Chondrocyte (in vitro differentiated cells): ENCODE measurements around the gene MGAT4A. TPM values are rescaled to one million over a fixed set of nuclear protein-coding genes. Genes with fewer than 3 reads are reported as not detected.

Experiments used
- DNase-seq: peaks from one replicate; pipeline ENCODE4 v3.0.0; 2021; ENCODE audit warnings: mixed read lengths, low spot score
- H3K27ac Mint-ChIP-seq: one replicate; pipeline ENCODE4 v1.8.0; 2021; ENCODE audit warnings: mild to moderate bottlenecking, moderate library complexity, mixed read lengths; ENCODE audit not compliant: unreplicated experiment
- H3K27me3 Mint-ChIP-seq: 2 replicates; pipeline ENCODE4 v1.8.0; 2021; ENCODE audit warnings: low read depth, mixed read lengths
- H3K36me3 Mint-ChIP-seq: 2 replicates; pipeline ENCODE4 v1.8.0; 2021; ENCODE audit warnings: low read depth, mixed read lengths
- H3K4me1 Mint-ChIP-seq: 2 replicates; pipeline ENCODE4 v1.8.0; 2021; ENCODE audit warnings: low read depth, mild to moderate bottlenecking, mixed read lengths
- H3K4me3 Mint-ChIP-seq: one replicate; pipeline ENCODE4 v1.8.0; 2021; ENCODE audit warnings: mild to moderate bottlenecking, moderate library complexity, mixed read lengths; ENCODE audit not compliant: unreplicated experiment
- H3K9me3 Mint-ChIP-seq: 2 replicates; pipeline ENCODE4 v1.8.0; 2021; ENCODE audit warnings: low read depth, mixed read lengths
- total RNA-seq: library from RNA; stranded (reverse); gene quantifications from 3 replicates; pipeline ENCODE4 v1.2.1, GENCODE V29; 2021
- TF ChIP-seq, protein P1 (sequence below): fragments of 200-600 bp; sonication (generic); IDR thresholded peaks from 2 replicates; pipeline ENCODE4 v1.5.0; 2021; ENCODE audit warnings: antibody characterized with exemption, mild to moderate bottlenecking, moderate library complexity

Gene MGAT4A
- total RNA-seq, 1 donor from 2014 or later, result 2.1 TPM

DNA sequence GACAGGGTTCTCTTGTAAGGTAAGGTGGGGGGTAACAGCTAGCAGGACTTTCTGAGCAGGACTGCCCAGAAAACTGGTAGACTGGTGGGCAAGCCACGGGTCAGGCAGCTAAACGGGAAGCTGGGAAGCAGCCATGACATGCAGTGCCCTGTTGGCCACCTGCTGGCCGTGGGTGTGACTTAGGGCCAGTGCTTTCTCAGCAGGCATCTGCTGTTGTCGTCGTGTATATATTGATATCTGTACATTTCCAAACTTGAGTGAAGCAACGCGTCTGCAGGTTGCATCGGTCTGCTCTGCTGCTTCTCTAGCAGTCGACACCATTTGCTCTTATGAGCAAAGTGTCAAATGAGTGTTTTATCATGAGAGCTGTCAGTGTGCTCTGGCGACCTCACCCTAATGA lies 153.6 kb downstream of the MGAT4A start:
- peaks cover 10% of the 10 kb centered on the region for H3K36me3 Mint-ChIP-seq
- H3K9me3 Mint-ChIP-seq, result no peaks in the 10 kb centered on the region
- no peak for DNase-seq
- TF ChIP-seq, protein P1, sequence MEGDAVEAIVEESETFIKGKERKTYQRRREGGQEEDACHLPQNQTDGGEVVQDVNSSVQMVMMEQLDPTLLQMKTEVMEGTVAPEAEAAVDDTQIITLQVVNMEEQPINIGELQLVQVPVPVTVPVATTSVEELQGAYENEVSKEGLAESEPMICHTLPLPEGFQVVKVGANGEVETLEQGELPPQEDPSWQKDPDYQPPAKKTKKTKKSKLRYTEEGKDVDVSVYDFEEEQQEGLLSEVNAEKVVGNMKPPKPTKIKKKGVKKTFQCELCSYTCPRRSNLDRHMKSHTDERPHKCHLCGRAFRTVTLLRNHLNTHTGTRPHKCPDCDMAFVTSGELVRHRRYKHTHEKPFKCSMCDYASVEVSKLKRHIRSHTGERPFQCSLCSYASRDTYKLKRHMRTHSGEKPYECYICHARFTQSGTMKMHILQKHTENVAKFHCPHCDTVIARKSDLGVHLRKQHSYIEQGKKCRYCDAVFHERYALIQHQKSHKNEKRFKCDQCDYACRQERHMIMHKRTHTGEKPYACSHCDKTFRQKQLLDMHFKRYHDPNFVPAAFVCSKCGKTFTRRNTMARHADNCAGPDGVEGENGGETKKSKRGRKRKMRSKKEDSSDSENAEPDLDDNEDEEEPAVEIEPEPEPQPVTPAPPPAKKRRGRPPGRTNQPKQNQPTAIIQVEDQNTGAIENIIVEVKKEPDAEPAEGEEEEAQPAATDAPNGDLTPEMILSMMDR, result peak; percentile 39
- H3K4me3 Mint-ChIP-seq, result no peak overlapping the region
- H3K27me3 Mint-ChIP-seq, result no peaks in the 10 kb centered on the region
- no peaks in the 10 kb centered on the region for H3K4me1 Mint-ChIP-seq
- H3K27ac Mint-ChIP-seq, result no peak overlapping the region

DNA sequence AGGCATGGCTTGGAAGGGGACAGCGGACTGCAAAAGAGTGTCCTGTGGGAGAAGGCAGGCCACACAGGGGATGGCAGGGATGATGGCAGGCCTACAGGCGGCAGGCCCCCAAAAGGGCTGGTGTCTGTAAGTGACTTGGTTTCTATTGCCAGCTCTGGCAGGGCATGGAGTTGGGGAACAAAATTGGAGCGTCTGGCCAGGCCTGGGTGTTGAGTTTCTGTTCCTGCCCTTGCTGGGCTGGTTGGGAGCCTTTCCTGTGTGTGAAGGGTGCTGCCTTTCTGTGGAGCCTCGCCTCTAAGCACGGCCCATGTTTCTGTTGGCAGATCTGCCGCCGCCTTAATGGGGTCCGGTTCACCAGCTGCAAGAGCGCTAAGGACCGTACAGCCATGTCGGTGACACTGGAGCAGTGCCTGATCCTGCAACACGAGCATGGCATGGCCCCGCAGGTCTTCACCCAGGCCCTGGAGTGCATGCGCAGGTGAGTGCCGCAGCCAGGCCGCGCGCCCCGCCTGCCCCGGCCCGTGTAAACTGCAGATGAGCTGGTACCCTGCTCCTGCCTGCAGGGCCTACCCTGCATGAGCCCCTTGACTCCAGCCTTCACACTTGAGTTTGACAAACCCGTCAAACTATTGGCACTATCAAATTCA lies 154.1 kb downstream of the MGAT4A start:
- Mint-ChIP-seq H3K4me3 (no peak overlapping the region), H3K9me3 (no peaks in the 10 kb centered on the region), H3K27me3 (no peaks in the 10 kb centered on the region), H3K4me1 (no peaks in the 10 kb centered on the region), H3K27ac (no peak overlapping the region), H3K36me3 (peaks cover 9% of the 10 kb centered on the region)
- no peak for DNase-seq
- TF ChIP-seq, protein P1, result no peak

DNA sequence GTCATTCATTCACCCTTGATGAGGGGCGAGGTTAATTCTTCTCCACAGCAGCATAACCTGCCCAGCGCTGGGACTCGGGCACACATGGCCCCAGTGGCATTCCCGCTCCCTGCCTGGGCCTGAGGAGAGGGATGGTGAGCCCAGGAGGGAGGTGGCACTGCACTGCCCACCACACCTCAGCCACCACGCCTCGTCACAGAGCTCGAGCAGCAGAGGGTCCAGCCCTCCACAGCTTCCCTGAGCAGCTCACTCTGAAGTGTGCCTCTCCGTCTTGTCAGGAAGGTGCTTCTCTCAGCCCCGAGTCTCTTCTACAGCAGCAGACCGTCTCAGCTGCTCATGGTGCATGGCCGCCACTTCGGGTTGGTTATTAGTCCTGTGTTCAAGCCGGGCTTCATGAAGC lies 157.5 kb downstream of the MGAT4A start:
- Mint-ChIP-seq H3K4me1 (no peaks in the 10 kb centered on the region), H3K27me3 (no peaks in the 10 kb centered on the region), H3K36me3 (peaks cover 24% of the 10 kb centered on the region), H3K9me3 (no peaks in the 10 kb centered on the region), H3K4me3 (no peak overlapping the region), H3K27ac (no peak overlapping the region)
- TF ChIP-seq, protein P1, result no peak
- no peak for DNase-seq

DNA sequence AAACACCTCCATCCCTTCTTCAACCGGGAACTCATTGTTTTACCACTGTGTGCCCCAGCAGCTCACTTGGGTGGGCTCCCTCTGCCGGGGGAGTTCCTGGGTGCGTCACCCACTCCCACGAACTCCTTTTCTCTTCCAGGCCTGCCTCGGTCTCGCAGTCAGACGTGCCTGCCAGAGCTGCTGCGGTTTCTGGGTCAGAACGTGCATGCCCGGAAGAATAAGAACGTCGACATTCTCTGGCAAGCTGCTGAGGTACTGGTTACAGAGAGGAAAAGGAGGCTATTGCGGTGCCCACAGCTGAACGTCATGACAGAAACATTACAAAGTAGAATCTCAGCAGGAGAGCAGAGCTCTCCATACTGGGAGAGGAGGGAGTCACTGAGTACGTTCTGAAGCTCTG lies 158.3 kb downstream of the MGAT4A start:
- no peak for DNase-seq
- Mint-ChIP-seq H3K4me3 (no peak overlapping the region), H3K4me1 (no peaks in the 10 kb centered on the region), H3K9me3 (no peaks in the 10 kb centered on the region), H3K27me3 (no peaks in the 10 kb centered on the region), H3K36me3 (peaks cover 21% of the 10 kb centered on the region), H3K27ac (no peak overlapping the region)
- TF ChIP-seq, protein P1, result no peak

DNA sequence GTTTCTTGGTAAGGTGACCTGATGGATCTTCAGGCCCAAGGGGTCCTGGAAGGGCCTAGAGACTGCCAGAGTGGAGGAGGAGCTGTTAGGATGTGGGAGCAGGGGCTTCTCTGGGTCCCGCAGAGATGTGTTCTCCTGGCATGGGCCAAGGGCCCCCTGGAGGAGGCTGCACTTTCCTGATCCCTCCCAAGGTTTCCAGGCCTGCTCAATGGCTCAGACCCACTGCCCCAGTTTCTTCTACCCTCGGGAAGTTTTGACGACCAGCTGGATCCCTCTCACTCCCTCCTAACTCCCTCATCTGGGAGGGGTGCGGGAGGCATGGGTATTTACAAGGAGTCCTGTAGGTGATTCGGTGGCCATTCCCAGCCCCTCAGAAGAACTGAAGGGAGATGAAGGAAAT lies 158.7 kb downstream of the MGAT4A start:
- Mint-ChIP-seq H3K9me3 (no peaks in the 10 kb centered on the region), H3K4me3 (no peak overlapping the region), H3K36me3 (peaks cover 21% of the 10 kb centered on the region), H3K27me3 (no peaks in the 10 kb centered on the region), H3K4me1 (no peaks in the 10 kb centered on the region), H3K27ac (no peak overlapping the region)
- no peak for DNase-seq
- TF ChIP-seq, protein P1, result no peak
